22Rv1 (cell line): ENCODE data around the gene FIS1.

ENCODE experiments used
- ZFX ChIP-seq: fragments of 450-650 bp; IDR thresholded peaks from 2 replicates; pipeline ENCODE4 v1.6.1; 2017; ENCODE audit warnings: antibody characterized with exemption, borderline replicate concordance
- TF ChIP-seq, protein P1 (sequence below): fragments of 450-650 bp; IDR thresholded peaks from 2 replicates; pipeline ENCODE4 v1.5.1; 2017; ENCODE audit warnings: mild to moderate bottlenecking

DNA sequence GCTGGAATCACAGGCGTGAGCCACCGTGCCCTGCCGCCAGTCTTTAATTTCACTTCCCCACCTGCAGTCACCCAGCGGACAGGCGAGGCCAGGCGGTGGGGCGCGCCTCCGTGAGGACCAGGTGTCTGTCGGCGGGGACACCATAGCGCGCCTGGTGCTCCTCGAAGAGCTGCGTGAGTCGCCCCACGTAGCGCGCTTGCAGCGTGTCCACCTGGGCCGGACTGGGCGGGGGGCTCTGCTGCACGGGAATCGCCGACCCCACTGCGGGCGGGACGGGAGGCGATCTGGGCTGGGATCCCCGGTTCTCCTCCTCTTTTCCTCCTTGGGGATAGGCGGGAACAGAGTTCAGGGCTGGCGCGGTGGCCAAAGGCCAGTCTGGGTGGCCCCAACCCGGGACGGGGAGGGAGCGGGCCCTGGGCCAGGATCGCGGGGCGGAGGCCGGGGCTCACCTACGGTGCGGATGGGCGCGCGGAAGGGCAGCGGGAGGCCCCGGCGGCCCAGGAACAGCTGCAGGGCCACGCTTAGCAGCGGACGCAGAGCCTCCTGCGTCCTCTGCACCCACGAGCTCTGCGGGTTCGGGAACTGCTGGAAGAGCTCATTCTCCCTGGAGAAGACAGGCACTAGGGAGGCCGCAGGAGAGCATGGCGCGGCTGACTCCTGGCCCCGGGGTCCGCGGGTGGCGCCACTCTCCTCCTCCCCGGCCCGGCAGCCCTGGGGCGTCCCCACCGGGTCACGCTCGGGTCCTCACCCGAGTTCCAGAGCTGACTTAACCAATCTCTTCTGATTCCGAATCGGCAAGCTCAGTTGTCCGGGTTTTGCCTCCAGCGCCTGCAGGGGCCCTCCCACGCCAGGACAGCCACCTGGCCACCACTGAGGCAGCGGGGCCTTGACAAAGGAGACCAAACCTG lies 42.9 kb downstream of the FIS1 start:
- TF ChIP-seq, protein P1, sequence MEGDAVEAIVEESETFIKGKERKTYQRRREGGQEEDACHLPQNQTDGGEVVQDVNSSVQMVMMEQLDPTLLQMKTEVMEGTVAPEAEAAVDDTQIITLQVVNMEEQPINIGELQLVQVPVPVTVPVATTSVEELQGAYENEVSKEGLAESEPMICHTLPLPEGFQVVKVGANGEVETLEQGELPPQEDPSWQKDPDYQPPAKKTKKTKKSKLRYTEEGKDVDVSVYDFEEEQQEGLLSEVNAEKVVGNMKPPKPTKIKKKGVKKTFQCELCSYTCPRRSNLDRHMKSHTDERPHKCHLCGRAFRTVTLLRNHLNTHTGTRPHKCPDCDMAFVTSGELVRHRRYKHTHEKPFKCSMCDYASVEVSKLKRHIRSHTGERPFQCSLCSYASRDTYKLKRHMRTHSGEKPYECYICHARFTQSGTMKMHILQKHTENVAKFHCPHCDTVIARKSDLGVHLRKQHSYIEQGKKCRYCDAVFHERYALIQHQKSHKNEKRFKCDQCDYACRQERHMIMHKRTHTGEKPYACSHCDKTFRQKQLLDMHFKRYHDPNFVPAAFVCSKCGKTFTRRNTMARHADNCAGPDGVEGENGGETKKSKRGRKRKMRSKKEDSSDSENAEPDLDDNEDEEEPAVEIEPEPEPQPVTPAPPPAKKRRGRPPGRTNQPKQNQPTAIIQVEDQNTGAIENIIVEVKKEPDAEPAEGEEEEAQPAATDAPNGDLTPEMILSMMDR, result no peak
- TF ChIP-seq ZFX, result no peak
